HepG2 (cell line): ENCODE measurements around the gene SNCG. TPM values are rescaled to one million over a fixed set of nuclear protein-coding genes. Genes with fewer than 3 reads are reported as not detected.

Source experiments
- ATAC-seq: fragments of 200-7000 bp; cut with Tn5 transposase; 3 replicates; pipeline ENCODE4 v1.9.1; 2020; ENCODE audit warnings: mild to moderate bottlenecking, moderate library complexity
- BruUV-seq: library from RNA; stranded (reverse); fragments of 400-500 nt; replicated peaks from 2 replicates; lab custom pipeline; 2021; lab: Mats Ljungman, UMichigan
- CTCF ChIA-PET: fragments of 300-600 bp; formaldehyde crosslinking; extraction: SDS; loops from one replicate; lab custom pipeline; 2021; ENCODE audit warnings: low total read pairs, inconsistent platforms, low intra/inter-chr PET ratio; lab: Yijun Ruan, JAX
- POLR2A ChIA-PET: fragments of 350-600 bp; sonication (Branson Sonifier 250); formaldehyde crosslinking; loops from one replicate; lab custom pipeline; 2020; ENCODE audit warnings: antibody characterized with exemption, inconsistent platforms; lab: Yijun Ruan, JAX
- DNase-seq: peaks from one replicate; pipeline ENCODE4 v3.0.0-alpha.2; 2015; ENCODE audit warnings: low spot score
- FAIRE-seq: peaks from 3 replicates; lab custom pipeline; 2011; peaks lifted over from hg19 to GRCh38; lab: Jason Lieb, UNC
- H2AFZ ChIP-seq: one replicate; pipeline ENCODE4 v1.6.1; 2011; ENCODE audit warnings: low read length, inconsistent platforms
- H3K27ac ChIP-seq: fragments of 300-600 bp; 3 replicates; pipeline ENCODE4 v1.8.0; 2011; ENCODE audit warnings: mixed run types, mild to moderate bottlenecking, mixed read lengths, low read length, inconsistent platforms; ENCODE audit not compliant: insufficient read depth; ENCODE audit errors: extremely low read length
- H3K27me3 ChIP-seq, 2 experiments: fragments of 200-600 bp in 1 of 2; 2 replicates in 1 of 2; 3 replicates in 1 of 2; pipeline versions ENCODE4 v1.6.0 to v1.8.0; 2011; ENCODE audit warnings: low read length in 2 of 2, mild to moderate bottlenecking in 2 of 2, moderate library complexity in 2 of 2, inconsistent platforms in 1 of 2; ENCODE audit not compliant: insufficient read depth in 2 of 2, control insufficient read depth in 1 of 2
- H3K36me3 ChIP-seq, 2 experiments: fragments of 200-600 bp in 1 of 2; replicated peaks in 1 of 2; 2 replicates in 1 of 2; 3 replicates in 1 of 2; pipeline versions ENCODE4 v1.5.1 to v1.8.0; 2011; ENCODE audit warnings: low read length in 2 of 2, inconsistent platforms in 1 of 2; ENCODE audit not compliant: insufficient read depth in 2 of 2, control insufficient read depth in 1 of 2
- H3K4me1 ChIP-seq: 2 replicates; pipeline ENCODE4 v1.5.1; 2012; ENCODE audit warnings: low read length, inconsistent platforms; ENCODE audit not compliant: insufficient read depth
- H3K4me2 ChIP-seq: 2 replicates; pipeline ENCODE4 v1.6.0; 2011; ENCODE audit warnings: low read depth, low read length, inconsistent platforms
- H3K4me3 ChIP-seq, 3 experiments: fragments of 200-600 bp in 1 of 3; sonication (generic), shearing (Covaris generic) in 1 of 3; replicated peaks in 1 of 3; 2 replicates each; pipeline ENCODE4 v1.5.1; 2011 to 2016; ENCODE audit warnings: low read length in 3 of 3, inconsistent platforms in 2 of 3, low read depth in 2 of 3, mild to moderate bottlenecking in 2 of 3, control low read depth in 1 of 3, mixed read lengths in 1 of 3; ENCODE audit not compliant: insufficient read depth in 1 of 3
- H3K79me2 ChIP-seq: one replicate; pipeline ENCODE4 v1.6.1; 2011; ENCODE audit warnings: low read length, inconsistent platforms; ENCODE audit not compliant: insufficient read depth
- H3K9ac ChIP-seq: 2 replicates; pipeline ENCODE4 v1.6.0; 2011; ENCODE audit warnings: mild to moderate bottlenecking, low read depth, low read length, inconsistent platforms; ENCODE audit not compliant: insufficient read depth
- H3K9me3 ChIP-seq: 2 replicates; pipeline ENCODE4 v1.5.1; 2012; ENCODE audit warnings: mild to moderate bottlenecking, low read length
- H4K20me1 ChIP-seq: 2 replicates; pipeline ENCODE4 v1.6.0; 2011; ENCODE audit warnings: inconsistent platforms, mild to moderate bottlenecking, low read length, moderate library complexity; ENCODE audit not compliant: insufficient read depth
- GZF1 ChIP-seq: sonication (generic); formaldehyde crosslinking; IDR thresholded peaks from 2 replicates; pipeline ENCODE4 v1.5.1; 2020; ENCODE audit warnings: mild to moderate bottlenecking, missing genetic modification reagents
- KAT2B ChIP-seq: fragments of 150-350 bp; IDR thresholded peaks from 2 replicates; pipeline ENCODE4 v1.6.1; 2014; ENCODE audit warnings: low read depth, low read length, borderline replicate concordance
- NCOA2 ChIP-seq: sonication (generic); formaldehyde crosslinking; IDR thresholded peaks from 2 replicates; pipeline ENCODE4 v1.8.0; 2022; ENCODE audit warnings: inconsistent platforms
- STAT5B ChIP-seq: sonication (generic); formaldehyde crosslinking; IDR thresholded peaks from 2 replicates; pipeline ENCODE4 v1.4.0; 2020; ENCODE audit warnings: missing genetic modification reagents
- XBP1 ChIP-seq: sonication (generic); formaldehyde crosslinking; IDR thresholded peaks from 2 replicates; pipeline ENCODE4 v1.5.0; 2020; ENCODE audit warnings: missing genetic modification reagents
- ZBTB38 ChIP-seq: sonication (generic); formaldehyde crosslinking; IDR thresholded peaks from 2 replicates; pipeline ENCODE4 v1.5.1; 2020; ENCODE audit warnings: mild to moderate bottlenecking, missing genetic modification reagents
- ZBTB7B ChIP-seq: sonication (generic); formaldehyde crosslinking; IDR thresholded peaks from 2 replicates; pipeline ENCODE4 v1.4.0; 2020; ENCODE audit warnings: missing genetic modification reagents
- ZFP41 ChIP-seq: sonication (generic); formaldehyde crosslinking; IDR thresholded peaks from 2 replicates; pipeline ENCODE4 v1.4.0; 2020; ENCODE audit warnings: mild to moderate bottlenecking, missing genetic modification reagents, borderline replicate concordance
- ZNF180 ChIP-seq: sonication (generic); formaldehyde crosslinking; IDR thresholded peaks from 2 replicates; pipeline ENCODE4 v1.4.0; 2020; ENCODE audit warnings: low read depth, missing genetic modification reagents, borderline replicate concordance
- ZNF446 ChIP-seq: sonication (generic); formaldehyde crosslinking; IDR thresholded peaks from 2 replicates; pipeline ENCODE4 v1.5.0; 2020; ENCODE audit warnings: mild to moderate bottlenecking, missing genetic modification reagents
- WGBS: methylation state at CpG from one replicate; pipeline ENCODE4 v1.1.6; 2017; ENCODE audit warnings: low lambda C conversion rate; 5-methylcytosine and 5-hydroxymethylcytosine counted together
- in situ Hi-C: cut with HindIII; loops from 2 replicates; pipeline ENCODE4 v1.10.0; 2017; ENCODE audit warnings: low pct_unique_long_range_greater_than_20kb; ENCODE audit not compliant: extremely low pct_ligation_motif_present
- intact Hi-C: fragments of 100-400 bp; cut with micrococcal nuclease; formaldehyde crosslinking; loops from one replicate; pipeline ENCODE4 v1.10.0; 2022; ENCODE audit not compliant: unreplicated experiment
- polyA plus RNA-seq, 8 experiments: library from polyadenylated mRNA; depleted of rRNA in 3 of 8; stranded (reverse) in 7 of 8; unstranded in 1 of 8; fragments of >200 nt; fragmentation: Illumina TruSeq in 4 of 8; extraction: Trizol in 4 of 8; gene quantifications; 2 replicates each; pipeline versions ENCODE4 v1.2.1 to v1.2.3, GENCODE V29; 2011 to 2016; ENCODE audit warnings: low read depth in 4 of 8, missing spikeins in 1 of 8, mixed read lengths in 1 of 8; ENCODE audit not compliant: insufficient read depth in 1 of 8
- total RNA-seq, 5 experiments: library from RNA; depleted of rRNA; stranded (reverse); fragments of >200 nt; fragmentation: Illumina TruSeq; extraction: Trizol; gene quantifications; 2 replicates each; pipeline ENCODE4 v1.2.3, GENCODE V29; 2016; ENCODE audit warnings: low read depth in 1 of 5
- TF ChIP-seq, protein P1 (sequence below): sonication (generic); formaldehyde crosslinking; IDR thresholded peaks from 2 replicates; pipeline ENCODE4 v1.4.0; 2020; ENCODE audit warnings: missing genetic modification reagents
- TF ChIP-seq, protein P2 (sequence below): sonication (generic); formaldehyde crosslinking; IDR thresholded peaks from 2 replicates; pipeline ENCODE4 v1.8.1; 2022; ENCODE audit warnings: low read depth, mild to moderate bottlenecking, missing genetic modification reagents
- TF ChIP-seq, protein P3 (sequence below): IDR thresholded peaks from 2 replicates; pipeline ENCODE4 v1.4.0; 2020; ENCODE audit warnings: mild to moderate bottlenecking, missing genetic modification reagents

Gene SNCG
- total and polyA plus RNA-seq, 2 of the 13 experiments (the other 11 are each of a cell fraction or from before 2014, with no cell fraction given) = 0.22 to 0.91 TPM

GRCh38 chr10:86965986-86966654 is 7.7 kb downstream of the SNCG start (continued):
- no peak for TF ChIP-seq NCOA2
- TF ChIP-seq ZNF446 (CRISPR knock-in tag) = no peak
- TF ChIP-seq GZF1 = no peak
- TF ChIP-seq ZFP41 (CRISPR knock-in tag) = 0 out of 2 replicates have a peak, but pooled peaks have one; percentile 2

DNA sequence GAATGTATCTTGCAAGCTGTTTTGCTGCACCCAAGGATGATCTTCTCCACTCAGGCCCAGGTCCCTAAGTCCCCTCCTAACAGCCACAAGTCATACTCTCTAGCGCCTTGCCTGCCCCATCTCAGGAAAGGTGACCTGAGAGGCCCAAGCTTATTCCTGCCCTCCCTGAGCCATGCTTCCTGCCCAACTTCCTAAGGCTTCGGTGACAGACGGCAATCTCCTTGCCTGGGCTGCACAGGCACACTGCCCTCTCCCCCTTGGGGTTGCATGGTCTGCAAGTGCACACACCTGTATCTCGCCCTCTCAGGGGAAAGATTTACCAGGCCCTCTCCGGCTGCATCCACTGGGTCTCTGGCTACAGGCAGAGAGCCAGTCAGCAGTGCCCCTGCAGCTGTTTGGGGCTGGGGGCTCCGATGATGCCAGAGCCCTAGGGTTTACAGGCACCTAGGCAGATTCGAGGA is 9.1 kb downstream of the SNCG start:
- ChIA-PET POLR2A (no interaction called here), CTCF (interaction anchor here (2.6 kb wide), 1 partner anchor 28 kb away, joined by 26 read pairs; no protein-coding TSS in a partner anchor)
- DNase-seq (no peak), ATAC-seq (no peak), FAIRE-seq (no peak)
- WGBS = 85% methylated on average over 5 of the region's 7 CpGs
- Histone ChIP-seq H3K4me2 (peak overlapping the region; percentile 67; the same call in 1 of the 2 replicates), H3K4me3 (no peak overlapping the region), H4K20me1 (no peaks in the 10 kb centered on the region), H3K4me1 (peaks cover 30% of the 10 kb centered on the region), H2AFZ (no peak overlapping the region), H3K36me3 (no peaks in the 10 kb centered on the region), H3K27me3 (peaks cover 9 to 57% of the 10 kb centered on the region in 2 experiments; a peak in 3 of 5 replicates), H3K27ac (no peak overlapping the region), H3K9ac (no peak overlapping the region), H3K9me3 (no peaks in the 10 kb centered on the region), H3K79me2 (no peaks in the 10 kb centered on the region)
- BruUV-seq = no TSS peak
- intact Hi-C loops = no loop called here
- in situ Hi-C loops = no loop called here
- TF ChIP-seq, protein P1, sequence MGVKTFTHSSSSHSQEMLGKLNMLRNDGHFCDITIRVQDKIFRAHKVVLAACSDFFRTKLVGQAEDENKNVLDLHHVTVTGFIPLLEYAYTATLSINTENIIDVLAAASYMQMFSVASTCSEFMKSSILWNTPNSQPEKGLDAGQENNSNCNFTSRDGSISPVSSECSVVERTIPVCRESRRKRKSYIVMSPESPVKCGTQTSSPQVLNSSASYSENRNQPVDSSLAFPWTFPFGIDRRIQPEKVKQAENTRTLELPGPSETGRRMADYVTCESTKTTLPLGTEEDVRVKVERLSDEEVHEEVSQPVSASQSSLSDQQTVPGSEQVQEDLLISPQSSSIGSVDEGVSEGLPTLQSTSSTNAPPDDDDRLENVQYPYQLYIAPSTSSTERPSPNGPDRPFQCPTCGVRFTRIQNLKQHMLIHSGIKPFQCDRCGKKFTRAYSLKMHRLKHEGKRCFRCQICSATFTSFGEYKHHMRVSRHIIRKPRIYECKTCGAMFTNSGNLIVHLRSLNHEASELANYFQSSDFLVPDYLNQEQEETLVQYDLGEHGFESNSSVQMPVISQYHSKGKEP (CRISPR knock-in tag) = no peak
- TF ChIP-seq, protein P2, sequence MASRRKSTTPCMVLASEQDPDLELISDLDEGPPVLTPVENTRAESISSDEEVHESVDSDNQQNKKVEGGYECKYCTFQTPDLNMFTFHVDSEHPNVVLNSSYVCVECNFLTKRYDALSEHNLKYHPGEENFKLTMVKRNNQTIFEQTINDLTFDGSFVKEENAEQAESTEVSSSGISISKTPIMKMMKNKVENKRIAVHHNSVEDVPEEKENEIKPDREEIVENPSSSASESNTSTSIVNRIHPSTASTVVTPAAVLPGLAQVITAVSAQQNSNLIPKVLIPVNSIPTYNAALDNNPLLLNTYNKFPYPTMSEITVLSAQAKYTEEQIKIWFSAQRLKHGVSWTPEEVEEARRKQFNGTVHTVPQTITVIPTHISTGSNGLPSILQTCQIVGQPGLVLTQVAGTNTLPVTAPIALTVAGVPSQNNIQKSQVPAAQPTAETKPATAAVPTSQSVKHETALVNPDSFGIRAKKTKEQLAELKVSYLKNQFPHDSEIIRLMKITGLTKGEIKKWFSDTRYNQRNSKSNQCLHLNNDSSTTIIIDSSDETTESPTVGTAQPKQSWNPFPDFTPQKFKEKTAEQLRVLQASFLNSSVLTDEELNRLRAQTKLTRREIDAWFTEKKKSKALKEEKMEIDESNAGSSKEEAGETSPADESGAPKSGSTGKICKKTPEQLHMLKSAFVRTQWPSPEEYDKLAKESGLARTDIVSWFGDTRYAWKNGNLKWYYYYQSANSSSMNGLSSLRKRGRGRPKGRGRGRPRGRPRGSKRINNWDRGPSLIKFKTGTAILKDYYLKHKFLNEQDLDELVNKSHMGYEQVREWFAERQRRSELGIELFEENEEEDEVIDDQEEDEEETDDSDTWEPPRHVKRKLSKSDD (CRISPR knock-in tag) = no peak
- TF ChIP-seq XBP1 (CRISPR knock-in tag) (no peak), ZBTB7B (CRISPR knock-in tag) (no peak), ZBTB38 (CRISPR knock-in tag) (no peak), STAT5B (CRISPR knock-in tag) (no peak), KAT2B (no peak), ZNF180 (CRISPR knock-in tag) (no peak)
- TF ChIP-seq, protein P3, sequence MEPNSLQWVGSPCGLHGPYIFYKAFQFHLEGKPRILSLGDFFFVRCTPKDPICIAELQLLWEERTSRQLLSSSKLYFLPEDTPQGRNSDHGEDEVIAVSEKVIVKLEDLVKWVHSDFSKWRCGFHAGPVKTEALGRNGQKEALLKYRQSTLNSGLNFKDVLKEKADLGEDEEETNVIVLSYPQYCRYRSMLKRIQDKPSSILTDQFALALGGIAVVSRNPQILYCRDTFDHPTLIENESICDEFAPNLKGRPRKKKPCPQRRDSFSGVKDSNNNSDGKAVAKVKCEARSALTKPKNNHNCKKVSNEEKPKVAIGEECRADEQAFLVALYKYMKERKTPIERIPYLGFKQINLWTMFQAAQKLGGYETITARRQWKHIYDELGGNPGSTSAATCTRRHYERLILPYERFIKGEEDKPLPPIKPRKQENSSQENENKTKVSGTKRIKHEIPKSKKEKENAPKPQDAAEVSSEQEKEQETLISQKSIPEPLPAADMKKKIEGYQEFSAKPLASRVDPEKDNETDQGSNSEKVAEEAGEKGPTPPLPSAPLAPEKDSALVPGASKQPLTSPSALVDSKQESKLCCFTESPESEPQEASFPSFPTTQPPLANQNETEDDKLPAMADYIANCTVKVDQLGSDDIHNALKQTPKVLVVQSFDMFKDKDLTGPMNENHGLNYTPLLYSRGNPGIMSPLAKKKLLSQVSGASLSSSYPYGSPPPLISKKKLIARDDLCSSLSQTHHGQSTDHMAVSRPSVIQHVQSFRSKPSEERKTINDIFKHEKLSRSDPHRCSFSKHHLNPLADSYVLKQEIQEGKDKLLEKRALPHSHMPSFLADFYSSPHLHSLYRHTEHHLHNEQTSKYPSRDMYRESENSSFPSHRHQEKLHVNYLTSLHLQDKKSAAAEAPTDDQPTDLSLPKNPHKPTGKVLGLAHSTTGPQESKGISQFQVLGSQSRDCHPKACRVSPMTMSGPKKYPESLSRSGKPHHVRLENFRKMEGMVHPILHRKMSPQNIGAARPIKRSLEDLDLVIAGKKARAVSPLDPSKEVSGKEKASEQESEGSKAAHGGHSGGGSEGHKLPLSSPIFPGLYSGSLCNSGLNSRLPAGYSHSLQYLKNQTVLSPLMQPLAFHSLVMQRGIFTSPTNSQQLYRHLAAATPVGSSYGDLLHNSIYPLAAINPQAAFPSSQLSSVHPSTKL (CRISPR knock-in tag) = no peak
